Measurements from ENCODE around the gene CLCN3. TPM values are rescaled to one million over a fixed set of nuclear protein-coding genes. Genes with fewer than 3 reads are reported as not detected.
A peak's percentile ranks its signal among the peaks of the same experiment; 100 is the strongest.

CLCN3 gene
- total and polyA plus RNA-seq, 9 of the 15 experiments (the other 6 are each of a cell fraction or from before 2014, with no cell fraction given): 12.7 to 60.6 (median 38.5) TPM

DNA sequence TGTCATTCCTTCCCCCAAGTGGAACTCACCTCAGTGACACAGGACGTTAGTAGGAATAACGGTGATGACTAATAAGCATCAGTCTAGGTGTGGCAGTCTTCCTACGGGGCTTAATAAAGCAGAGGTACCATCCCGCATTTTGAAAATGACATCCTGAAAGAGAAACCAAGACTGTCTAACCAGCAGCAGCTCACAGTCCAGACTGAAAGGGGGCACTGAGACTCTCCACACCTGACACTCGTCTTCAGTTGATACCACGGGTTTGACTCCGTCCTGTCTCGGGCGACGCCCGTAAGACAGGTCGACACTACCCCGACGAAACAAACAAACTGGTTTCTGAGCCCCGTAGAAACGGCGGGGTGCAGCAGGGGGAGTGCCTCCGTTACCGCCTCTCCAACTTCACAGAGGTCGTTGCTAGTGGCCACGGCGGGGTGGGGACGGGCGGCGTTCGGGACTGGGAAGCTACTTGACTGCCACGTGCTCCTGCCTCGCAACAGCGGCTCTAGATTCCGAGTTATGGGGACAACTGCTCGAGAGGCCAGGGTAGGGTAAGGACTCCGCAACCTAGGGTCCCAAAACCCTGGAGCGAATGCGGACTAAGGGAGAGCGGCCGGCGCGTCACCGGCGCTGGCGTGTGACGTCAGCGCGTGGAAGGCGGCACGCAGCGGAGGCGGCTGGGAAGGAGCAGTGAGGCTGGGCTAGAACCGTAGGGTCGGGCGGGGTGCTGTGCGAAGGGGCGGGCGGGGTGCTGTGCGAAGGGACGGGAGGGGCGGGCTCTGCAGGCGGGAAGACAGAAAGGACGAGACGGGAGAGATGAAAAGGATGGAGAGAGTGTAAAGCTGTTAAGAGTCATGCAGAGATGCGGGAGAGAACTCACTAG lies 8.1 kb upstream of the CLCN3 start, which contains the start of gene NEK1 (continued):
- TF ChIP-seq, protein P1, sequence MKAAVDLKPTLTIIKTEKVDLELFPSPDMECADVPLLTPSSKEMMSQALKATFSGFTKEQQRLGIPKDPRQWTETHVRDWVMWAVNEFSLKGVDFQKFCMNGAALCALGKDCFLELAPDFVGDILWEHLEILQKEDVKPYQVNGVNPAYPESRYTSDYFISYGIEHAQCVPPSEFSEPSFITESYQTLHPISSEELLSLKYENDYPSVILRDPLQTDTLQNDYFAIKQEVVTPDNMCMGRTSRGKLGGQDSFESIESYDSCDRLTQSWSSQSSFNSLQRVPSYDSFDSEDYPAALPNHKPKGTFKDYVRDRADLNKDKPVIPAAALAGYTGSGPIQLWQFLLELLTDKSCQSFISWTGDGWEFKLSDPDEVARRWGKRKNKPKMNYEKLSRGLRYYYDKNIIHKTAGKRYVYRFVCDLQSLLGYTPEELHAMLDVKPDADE (conservative IDR thresholded peaks at IDR 0.05; ENCODE audit: control insufficient read depth, low read depth, low read length): no peak
- TF ChIP-seq TRIM24 (IDR thresholded peaks at IDR 0.05): peak; percentile 27 to 35; a peak in 1 of 4 replicates
- TF ChIP-seq FOXK2 (conservative IDR thresholded peaks at IDR 0.05 in 1 of 2, IDR thresholded peaks at IDR 0.05 in 1 of 2; ENCODE audit: low read depth in 2 of 2): peak; percentile 34 to 35; a peak in 2 of 4 replicates
- peak; percentile 97 for TF ChIP-seq SUPT5H (IDR thresholded peaks at IDR 0.05)
- no peak for TF ChIP-seq SPI1 (IDR thresholded peaks at IDR 0.05; ENCODE audit: borderline replicate concordance, low read depth, low read length)
- peak; percentile 93 for TF ChIP-seq TAF1 (IDR thresholded peaks at IDR 0.05; ENCODE audit: control insufficient read depth, extremely low read depth, insufficient read depth, low read length, severe bottlenecking)
- TF ChIP-seq ZNF75A (CRISPR knock-in tag; IDR thresholded peaks at IDR 0.05): no peak
- no peak for TF ChIP-seq BACH1 (tag; IDR thresholded peaks at IDR 0.05)
- TF ChIP-seq, protein P2, sequence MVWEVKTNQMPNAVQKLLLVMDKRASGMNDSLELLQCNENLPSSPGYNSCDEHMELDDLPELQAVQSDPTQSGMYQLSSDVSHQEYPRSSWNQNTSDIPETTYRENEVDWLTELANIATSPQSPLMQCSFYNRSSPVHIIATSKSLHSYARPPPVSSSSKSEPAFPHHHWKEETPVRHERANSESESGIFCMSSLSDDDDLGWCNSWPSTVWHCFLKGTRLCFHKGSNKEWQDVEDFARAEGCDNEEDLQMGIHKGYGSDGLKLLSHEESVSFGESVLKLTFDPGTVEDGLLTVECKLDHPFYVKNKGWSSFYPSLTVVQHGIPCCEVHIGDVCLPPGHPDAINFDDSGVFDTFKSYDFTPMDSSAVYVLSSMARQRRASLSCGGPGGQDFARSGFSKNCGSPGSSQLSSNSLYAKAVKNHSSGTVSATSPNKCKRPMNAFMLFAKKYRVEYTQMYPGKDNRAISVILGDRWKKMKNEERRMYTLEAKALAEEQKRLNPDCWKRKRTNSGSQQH (CRISPR knock-in tag; IDR thresholded peaks at IDR 0.05): 0 out of 2 replicates have a peak, but pooled peaks have one; percentile 33
- TF ChIP-seq ZNF174 (CRISPR knock-in tag; IDR thresholded peaks at IDR 0.05): no peak
- no peak for TF ChIP-seq HEY1 (CRISPR knock-in tag; IDR thresholded peaks at IDR 0.05; ENCODE audit: borderline replicate concordance)
- TF ChIP-seq, protein P3, sequence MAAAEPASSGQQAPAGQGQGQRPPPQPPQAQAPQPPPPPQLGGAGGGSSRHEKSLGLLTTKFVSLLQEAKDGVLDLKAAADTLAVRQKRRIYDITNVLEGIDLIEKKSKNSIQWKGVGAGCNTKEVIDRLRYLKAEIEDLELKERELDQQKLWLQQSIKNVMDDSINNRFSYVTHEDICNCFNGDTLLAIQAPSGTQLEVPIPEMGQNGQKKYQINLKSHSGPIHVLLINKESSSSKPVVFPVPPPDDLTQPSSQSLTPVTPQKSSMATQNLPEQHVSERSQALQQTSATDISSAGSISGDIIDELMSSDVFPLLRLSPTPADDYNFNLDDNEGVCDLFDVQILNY (CRISPR knock-in tag; IDR thresholded peaks at IDR 0.05): no peak
- TF ChIP-seq PHF8 (IDR thresholded peaks at IDR 0.05; ENCODE audit: borderline replicate concordance, low read length): peak; percentile 96
- TF ChIP-seq, protein P4, sequence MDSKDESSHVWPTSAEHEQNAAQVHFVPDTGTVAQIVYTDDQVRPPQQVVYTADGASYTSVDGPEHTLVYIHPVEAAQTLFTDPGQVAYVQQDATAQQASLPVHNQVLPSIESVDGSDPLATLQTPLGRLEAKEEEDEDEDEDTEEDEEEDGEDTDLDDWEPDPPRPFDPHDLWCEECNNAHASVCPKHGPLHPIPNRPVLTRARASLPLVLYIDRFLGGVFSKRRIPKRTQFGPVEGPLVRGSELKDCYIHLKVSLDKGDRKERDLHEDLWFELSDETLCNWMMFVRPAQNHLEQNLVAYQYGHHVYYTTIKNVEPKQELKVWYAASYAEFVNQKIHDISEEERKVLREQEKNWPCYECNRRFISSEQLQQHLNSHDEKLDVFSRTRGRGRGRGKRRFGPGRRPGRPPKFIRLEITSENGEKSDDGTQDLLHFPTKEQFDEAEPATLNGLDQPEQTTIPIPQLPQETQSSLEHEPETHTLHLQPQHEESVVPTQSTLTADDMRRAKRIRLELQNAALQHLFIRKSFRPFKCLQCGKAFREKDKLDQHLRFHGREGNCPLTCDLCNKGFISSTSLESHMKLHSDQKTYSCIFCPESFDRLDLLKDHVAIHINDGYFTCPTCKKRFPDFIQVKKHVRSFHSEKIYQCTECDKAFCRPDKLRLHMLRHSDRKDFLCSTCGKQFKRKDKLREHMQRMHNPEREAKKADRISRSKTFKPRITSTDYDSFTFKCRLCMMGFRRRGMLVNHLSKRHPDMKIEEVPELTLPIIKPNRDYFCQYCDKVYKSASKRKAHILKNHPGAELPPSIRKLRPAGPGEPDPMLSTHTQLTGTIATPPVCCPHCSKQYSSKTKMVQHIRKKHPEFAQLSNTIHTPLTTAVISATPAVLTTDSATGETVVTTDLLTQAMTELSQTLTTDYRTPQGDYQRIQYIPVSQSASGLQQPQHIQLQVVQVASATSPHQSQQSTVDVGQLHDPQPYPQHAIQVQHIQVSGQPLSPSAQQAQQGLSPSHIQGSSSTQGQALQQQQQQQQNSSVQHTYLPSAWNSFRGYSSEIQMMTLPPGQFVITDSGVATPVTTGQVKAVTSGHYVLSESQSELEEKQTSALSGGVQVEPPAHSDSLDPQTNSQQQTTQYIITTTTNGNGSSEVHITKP (IDR thresholded peaks at IDR 0.05; ENCODE audit: partially characterized antibody): no peak
- peak; percentile 64; the same call in 1 of the 2 replicates for TF ChIP-seq MYNN (IDR thresholded peaks at IDR 0.05)
- TF ChIP-seq MYNN (CRISPR knock-in tag; IDR thresholded peaks at IDR 0.05): no peak
- TF ChIP-seq MCM5 (IDR thresholded peaks at IDR 0.05; ENCODE audit: low read depth): no peak
- TF ChIP-seq, protein P5, sequence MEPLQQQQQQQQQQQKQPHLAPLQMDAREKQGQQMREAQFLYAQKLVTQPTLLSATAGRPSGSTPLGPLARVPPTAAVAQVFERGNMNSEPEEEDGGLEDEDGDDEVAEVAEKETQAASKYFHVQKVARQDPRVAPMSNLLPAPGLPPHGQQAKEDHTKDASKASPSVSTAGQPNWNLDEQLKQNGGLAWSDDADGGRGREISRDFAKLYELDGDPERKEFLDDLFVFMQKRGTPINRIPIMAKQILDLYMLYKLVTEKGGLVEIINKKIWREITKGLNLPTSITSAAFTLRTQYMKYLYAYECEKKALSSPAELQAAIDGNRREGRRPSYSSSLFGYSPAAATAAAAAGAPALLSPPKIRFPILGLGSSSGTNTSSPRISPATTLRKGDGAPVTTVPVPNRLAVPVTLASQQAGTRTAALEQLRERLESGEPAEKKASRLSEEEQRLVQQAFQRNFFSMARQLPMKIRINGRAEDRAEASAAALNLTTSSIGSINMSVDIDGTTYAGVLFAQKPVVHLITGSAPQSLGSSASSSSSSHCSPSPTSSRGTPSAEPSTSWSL (CRISPR knock-in tag; IDR thresholded peaks at IDR 0.05; ENCODE audit: borderline replicate concordance): no peak
- TF ChIP-seq HDAC3 (IDR thresholded peaks at IDR 0.05; ENCODE audit: borderline replicate concordance, partially characterized antibody): no peak

All from K562 (cell line).